Mesenchymal stem cell (in vitro differentiated cells and primary cell): Measurements from ENCODE around the gene ERCC1.
"Not testable (repeated sequence)": the region's sequence is repeated elsewhere in the genome, so short reads cannot be mapped to it uniquely, and the experiment has no call there.

Source experiments
- DNase-seq: peaks from one replicate; pipeline ENCODE4 v3.0.0-alpha.2; 2013
- H2AFZ ChIP-seq: one replicate; pipeline ENCODE4 v1.6.1; 2013; ENCODE audit warnings: low read depth, mild to moderate bottlenecking, control low read depth, inconsistent platforms, low read length, moderate library complexity
- H2AK5ac ChIP-seq: 2 replicates; pipeline ENCODE4 v1.6.1; 2013; ENCODE audit warnings: low read length, moderate library complexity, mild to moderate bottlenecking, inconsistent platforms; ENCODE audit not compliant: severe bottlenecking
- H2BK120ac ChIP-seq: one replicate; pipeline ENCODE4 v1.6.1; 2013; ENCODE audit warnings: low read depth, mild to moderate bottlenecking, inconsistent platforms, low read length, moderate library complexity
- H2BK12ac ChIP-seq, 2 experiments: one replicate each; pipeline ENCODE4 v1.6.1; 2013; ENCODE audit warnings: inconsistent platforms in 2 of 2, low read length in 2 of 2, mild to moderate bottlenecking in 2 of 2, moderate library complexity in 2 of 2, control low read depth in 1 of 2
- H2BK15ac ChIP-seq: one replicate; pipeline ENCODE4 v1.6.1; 2013; ENCODE audit warnings: mild to moderate bottlenecking, low read depth, inconsistent platforms; ENCODE audit not compliant: poor library complexity, severe bottlenecking
- H2BK5ac ChIP-seq: 2 replicates; pipeline ENCODE4 v1.6.1; 2013; ENCODE audit warnings: low read depth, mild to moderate bottlenecking, low read length, control low read depth, inconsistent platforms; ENCODE audit not compliant: poor library complexity, severe bottlenecking
- H3K14ac ChIP-seq, 2 experiments: one replicate each; pipeline ENCODE4 v1.6.1; 2013; ENCODE audit warnings: inconsistent platforms in 2 of 2, low read length in 2 of 2, control low read depth in 1 of 2, mild to moderate bottlenecking in 1 of 2, moderate library complexity in 1 of 2
- H3K18ac ChIP-seq, 2 experiments: one replicate each; pipeline ENCODE4 v1.6.1; 2013; ENCODE audit warnings: inconsistent platforms in 2 of 2, low read length in 2 of 2, control low read depth in 1 of 2, low read depth in 1 of 2, mild to moderate bottlenecking in 1 of 2
- H3K23ac ChIP-seq, 2 experiments: one replicate each; pipeline ENCODE4 v1.6.1; 2013; ENCODE audit warnings: inconsistent platforms in 2 of 2, low read length in 2 of 2, mild to moderate bottlenecking in 2 of 2, moderate library complexity in 2 of 2, control low read depth in 1 of 2
- H3K27ac ChIP-seq: 2 replicates; pipeline ENCODE4 v1.5.1; 2013; ENCODE audit warnings: mild to moderate bottlenecking, moderate library complexity, low read length, control low read depth, inconsistent platforms; ENCODE audit not compliant: poor library complexity, severe bottlenecking
- H3K27me3 ChIP-seq, 2 experiments: 2 replicates each; pipeline versions ENCODE4 v1.6.1 to v1.7.0; 2013; ENCODE audit warnings: low read length in 2 of 2, mild to moderate bottlenecking in 2 of 2, moderate library complexity in 2 of 2, control low read depth in 1 of 2, inconsistent platforms in 1 of 2; ENCODE audit not compliant: control insufficient read depth in 1 of 2, insufficient read depth in 1 of 2
- H3K36me3 ChIP-seq, 2 experiments: 2 replicates each; pipeline versions ENCODE4 v1.6.1 to v1.7.0; 2013; ENCODE audit warnings: low read length in 2 of 2, control low read depth in 1 of 2, inconsistent platforms in 1 of 2, low read depth in 1 of 2, mild to moderate bottlenecking in 1 of 2; ENCODE audit not compliant: insufficient read depth in 2 of 2, control insufficient read depth in 1 of 2
- H3K4ac ChIP-seq, 2 experiments: one replicate each; pipeline ENCODE4 v1.6.1; 2013; ENCODE audit warnings: inconsistent platforms in 2 of 2, low read length in 2 of 2, mild to moderate bottlenecking in 2 of 2, moderate library complexity in 2 of 2, control low read depth in 1 of 2, low read depth in 1 of 2
- H3K4me1 ChIP-seq: 2 replicates; pipeline ENCODE4 v1.6.1; 2013; ENCODE audit warnings: low read depth, low read length, control low read depth; ENCODE audit not compliant: control insufficient read depth, insufficient read depth
- H3K4me2 ChIP-seq: 2 replicates; pipeline ENCODE4 v1.6.1; 2013; ENCODE audit warnings: low read length, mild to moderate bottlenecking, inconsistent platforms; ENCODE audit not compliant: poor library complexity, severe bottlenecking
- H3K4me3 ChIP-seq, 2 experiments: 2 replicates each; pipeline versions ENCODE4 v1.5.1 to v1.7.0; 2013; ENCODE audit warnings: low read length in 2 of 2, mild to moderate bottlenecking in 2 of 2, control low read depth in 1 of 2, low read depth in 1 of 2; ENCODE audit not compliant: insufficient read depth in 1 of 2
- H3K79me1 ChIP-seq: replicated peaks from 2 replicates; pipeline ENCODE4 v1.6.1; 2013; ENCODE audit warnings: mild to moderate bottlenecking, control low read depth, low read length, inconsistent platforms; ENCODE audit not compliant: poor library complexity, severe bottlenecking
- H3K9ac ChIP-seq: 2 replicates; pipeline ENCODE4 v1.7.0; 2013; ENCODE audit warnings: mild to moderate bottlenecking, low read length, moderate library complexity
- H3K9me3 ChIP-seq: 2 replicates; pipeline ENCODE4 v1.7.0; 2013; ENCODE audit warnings: mild to moderate bottlenecking, low read length; ENCODE audit not compliant: control insufficient read depth
- H4K8ac ChIP-seq: one replicate; pipeline ENCODE4 v1.6.1; 2013; ENCODE audit warnings: inconsistent platforms, mild to moderate bottlenecking, low read length, moderate library complexity
- H4K91ac ChIP-seq: one replicate; pipeline ENCODE4 v1.6.1; 2013; ENCODE audit warnings: mild to moderate bottlenecking, low read length, inconsistent platforms
- WGBS: methylation state at CpG from one replicate; pipeline ENCODE4 v1.1.7; 2013; ENCODE audit warnings: mixed read lengths; 5-methylcytosine and 5-hydroxymethylcytosine counted together

Gene ERCC1

DNA sequence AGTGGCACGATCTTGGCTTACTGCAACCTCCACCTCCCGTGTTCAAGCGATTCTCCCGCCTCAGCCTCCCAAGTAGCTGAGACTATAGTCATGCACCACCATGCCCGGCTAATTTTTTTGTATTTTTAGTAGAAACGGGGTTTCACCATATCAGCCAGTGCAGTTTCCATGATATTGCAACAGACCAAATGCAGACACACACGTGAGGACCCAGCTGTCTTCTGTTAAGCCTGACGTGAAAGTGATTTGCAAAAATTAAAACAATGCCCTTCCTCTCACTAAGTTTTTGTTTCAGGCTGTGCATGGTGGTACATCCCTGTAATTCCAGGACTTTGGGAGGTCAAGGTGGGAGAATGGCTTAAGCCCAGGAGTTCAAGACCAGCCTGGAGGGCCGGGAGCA, 7.3 kb upstream of the ERCC1 start:
- not testable (repeated sequence) for H2AFZ ChIP-seq, H4K8ac ChIP-seq, H3K18ac ChIP-seq, H3K4me1 ChIP-seq, H2BK12ac ChIP-seq, H2AK5ac ChIP-seq, H2BK5ac ChIP-seq, H3K14ac ChIP-seq, H3K23ac ChIP-seq, H3K27ac ChIP-seq, H3K9ac ChIP-seq, H3K4me3 ChIP-seq, H3K4me2 ChIP-seq, H2BK120ac ChIP-seq, H4K91ac ChIP-seq, H3K4ac ChIP-seq, H3K36me3 ChIP-seq, H3K9me3 ChIP-seq, H3K79me1 ChIP-seq, H3K27me3 ChIP-seq, H2BK15ac ChIP-seq
- 84% methylated on average over 9 of the region's 9 CpGs for WGBS
- peak; percentile 71 for DNase-seq

DNA sequence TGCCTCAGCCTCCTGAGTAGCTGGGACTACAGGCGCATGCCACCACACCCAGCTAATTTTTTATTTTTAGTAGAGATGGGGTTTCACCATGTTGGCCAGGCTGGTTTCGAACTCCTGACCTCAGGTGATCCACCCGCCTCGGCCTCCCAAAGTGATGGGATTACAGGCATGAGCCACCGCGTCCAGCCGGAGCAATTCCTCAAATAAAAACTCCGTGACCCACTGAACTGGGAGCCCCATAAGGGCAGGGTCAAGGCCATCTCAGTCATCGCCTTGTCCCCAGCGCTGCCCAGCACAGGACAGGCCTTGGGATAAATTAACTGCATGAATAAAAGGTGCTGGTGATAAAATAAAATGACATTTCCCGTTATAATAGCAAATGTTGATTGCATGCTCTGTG, 6.2 kb upstream of the ERCC1 start:
- H2AFZ ChIP-seq, H3K18ac ChIP-seq, H3K4me2 ChIP-seq, DNase-seq, H2AK5ac ChIP-seq, H2BK12ac ChIP-seq, H3K9ac ChIP-seq, H3K27me3 ChIP-seq, H2BK120ac ChIP-seq, H2BK5ac ChIP-seq, H4K8ac ChIP-seq, H3K4me1 ChIP-seq, H3K27ac ChIP-seq, H4K91ac ChIP-seq, H3K23ac ChIP-seq, H3K4me3 ChIP-seq, H3K4ac ChIP-seq, H3K79me1 ChIP-seq, H2BK15ac ChIP-seq, H3K14ac ChIP-seq, H3K9me3 ChIP-seq, H3K36me3 ChIP-seq: not testable (repeated sequence)
- WGBS = 91% methylated on average over 11 of the region's 11 CpGs

DNA sequence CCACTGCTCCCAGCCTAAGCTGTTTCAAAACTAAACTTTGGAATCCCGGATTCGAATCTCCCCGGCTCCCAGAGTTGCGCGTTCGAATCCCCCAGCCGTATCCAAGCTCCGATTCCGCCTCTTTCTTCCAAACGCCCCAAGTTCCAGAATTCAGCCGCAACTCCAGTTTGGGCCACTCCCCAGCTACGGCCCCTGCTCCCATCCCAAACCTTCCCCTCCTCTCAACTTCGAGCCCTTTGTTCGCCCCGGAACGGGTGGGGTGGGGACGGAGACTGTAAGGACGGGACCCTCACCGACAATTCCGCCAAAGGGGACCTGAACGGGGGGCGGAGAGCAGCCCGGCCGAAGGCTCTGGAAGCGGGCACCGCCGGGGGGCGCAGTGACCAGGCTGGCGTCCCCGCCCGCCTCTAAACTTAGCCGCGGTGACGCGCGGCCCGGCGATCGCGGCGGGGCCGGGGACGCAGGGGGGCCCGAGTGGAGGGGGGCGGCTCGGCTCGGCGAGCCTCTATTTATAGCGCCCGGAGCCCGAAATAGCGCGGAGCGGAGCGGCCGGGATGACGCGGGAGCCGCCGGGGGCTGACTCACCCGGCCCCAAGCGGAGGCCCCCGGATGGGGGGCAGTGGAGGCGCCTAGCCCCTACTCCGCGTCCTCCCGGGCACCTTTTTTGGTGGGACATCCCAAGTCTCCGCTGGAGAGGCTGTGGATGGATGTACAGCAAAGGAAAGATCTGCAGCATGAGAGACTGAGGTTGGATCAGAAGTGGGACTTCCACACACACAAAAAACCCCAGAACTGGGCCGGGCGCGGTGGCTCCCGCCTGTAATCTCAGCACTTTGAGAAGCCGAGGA, 4.9 kb upstream of the ERCC1 start:
- H3K4me1 ChIP-seq = peaks cover 11% of the 10 kb centered on the region
- peak overlapping the region; percentile 95 for H3K4me2 ChIP-seq
- peak overlapping the region; percentile 56 for H2AK5ac ChIP-seq
- peak overlapping the region; percentile 83 for H2BK15ac ChIP-seq
- H3K23ac ChIP-seq = peak overlapping the region in 1 of 2 experiments; percentile 70
- H3K27me3 ChIP-seq = no peaks in the 10 kb centered on the region
- no peak overlapping the region for H3K27ac ChIP-seq
- peak overlapping the region; percentile 98 for H3K9ac ChIP-seq
- H2BK5ac ChIP-seq = peak overlapping the region; percentile 44
- 2% methylated on average over 72 of the region's 73 CpGs for WGBS
- H3K18ac ChIP-seq = peak overlapping the region; percentile 93 to 95
- no peaks in the 10 kb centered on the region for H3K79me1 ChIP-seq
- H2AFZ ChIP-seq = peak overlapping the region; percentile 67
- H3K4me3 ChIP-seq = peak overlapping the region; percentile 61 to 81
- H4K8ac ChIP-seq = peak overlapping the region; percentile 95
- peak overlapping the region; percentile 95 for H4K91ac ChIP-seq
- no peaks in the 10 kb centered on the region for H3K36me3 ChIP-seq
- peak overlapping the region; percentile 87 to 89 for H2BK12ac ChIP-seq
- H3K9me3 ChIP-seq = no peaks in the 10 kb centered on the region
- peak overlapping the region; percentile 97 for H2BK120ac ChIP-seq
- peak; percentile 90 for DNase-seq
- peak overlapping the region; percentile 75 to 87 for H3K4ac ChIP-seq
- peak overlapping the region; percentile 57 to 64 for H3K14ac ChIP-seq

DNA sequence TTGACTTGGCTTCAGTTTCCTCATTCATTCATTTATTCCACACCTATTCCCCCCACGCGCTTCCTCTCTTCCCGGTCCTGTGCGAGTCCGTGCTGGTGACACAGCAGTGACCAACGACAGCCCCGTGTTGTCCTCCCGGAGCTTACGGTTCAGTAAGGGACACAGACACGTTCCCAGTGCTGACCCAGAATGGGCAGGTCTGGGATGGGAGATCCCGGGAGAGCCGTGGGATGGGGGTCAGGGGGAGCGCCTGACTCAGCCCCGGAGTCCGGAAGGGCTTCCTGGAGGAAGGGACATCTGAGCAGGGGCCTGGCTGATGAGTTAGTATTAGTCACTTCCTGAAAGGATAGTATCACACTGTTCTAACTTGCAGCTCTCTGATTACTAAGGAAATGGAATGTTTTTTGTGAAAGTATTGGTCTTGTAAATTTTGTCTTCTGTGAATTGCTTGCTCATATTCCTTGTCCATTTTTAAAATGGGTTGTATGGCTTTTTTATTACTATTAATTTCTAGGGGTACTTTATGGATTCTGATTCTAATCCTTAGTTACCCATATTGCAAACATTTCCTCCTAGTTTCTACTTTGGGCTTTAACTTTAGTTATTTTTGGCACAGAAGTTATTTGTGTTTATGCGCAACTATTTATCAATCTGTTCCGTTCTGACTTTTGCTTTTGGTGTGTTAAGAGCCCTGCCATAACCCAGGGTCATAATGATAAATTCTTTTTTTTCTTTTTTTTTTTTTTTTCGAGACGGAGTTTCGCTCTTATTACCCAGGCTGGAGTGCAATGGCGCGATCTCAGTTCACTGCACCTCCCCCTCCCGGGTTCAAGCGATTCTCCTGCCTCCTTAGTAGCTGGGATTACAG, 708 bp upstream of the ERCC1 start:
- no peaks in the 10 kb centered on the region for H3K27me3 ChIP-seq
- H3K36me3 ChIP-seq = peaks cover 14 to 22% of the 10 kb centered on the region in 2 experiments
- peak overlapping the region; percentile 55 for H4K8ac ChIP-seq
- H3K27ac ChIP-seq = peak overlapping the region; percentile 93
- H2BK5ac ChIP-seq = peak overlapping the region; percentile 39
- H3K4me2 ChIP-seq = peak overlapping the region; percentile 63
- no peaks in the 10 kb centered on the region for H3K9me3 ChIP-seq
- H3K4me3 ChIP-seq = peak overlapping the region; percentile 16 to 93
- no peak overlapping the region for H2AFZ ChIP-seq
- H3K4ac ChIP-seq = peak overlapping the region; percentile 21 to 54
- H3K9ac ChIP-seq = peak overlapping the region; percentile 90
- H3K14ac ChIP-seq = peak overlapping the region in 1 of 2 experiments; percentile 85
- WGBS = under 1% methylated on average over 21 of the region's 24 CpGs
- peak overlapping the region; percentile 9 for H2BK120ac ChIP-seq
- H3K18ac ChIP-seq = peak overlapping the region; percentile 77 to 99
- H2BK12ac ChIP-seq = peak overlapping the region; percentile 22 to 61
- no peak overlapping the region for H3K23ac ChIP-seq
- H2AK5ac ChIP-seq = peak overlapping the region; percentile 14
- H3K79me1 ChIP-seq = peaks cover 18% of the 10 kb centered on the region
- peaks cover 29% of the 10 kb centered on the region for H3K4me1 ChIP-seq
- DNase-seq = peak; percentile 99
- H2BK15ac ChIP-seq = peak overlapping the region; percentile 29
- peak overlapping the region; percentile 22 for H4K91ac ChIP-seq
